NCI-H69 (cell line): ENCODE measurements around the gene SPACA9.

Experiments
- DNase-seq: peaks from one replicate; lab custom pipeline; 2025; lab: John Stamatoyannopoulos, UW

SPACA9 gene

DNA sequence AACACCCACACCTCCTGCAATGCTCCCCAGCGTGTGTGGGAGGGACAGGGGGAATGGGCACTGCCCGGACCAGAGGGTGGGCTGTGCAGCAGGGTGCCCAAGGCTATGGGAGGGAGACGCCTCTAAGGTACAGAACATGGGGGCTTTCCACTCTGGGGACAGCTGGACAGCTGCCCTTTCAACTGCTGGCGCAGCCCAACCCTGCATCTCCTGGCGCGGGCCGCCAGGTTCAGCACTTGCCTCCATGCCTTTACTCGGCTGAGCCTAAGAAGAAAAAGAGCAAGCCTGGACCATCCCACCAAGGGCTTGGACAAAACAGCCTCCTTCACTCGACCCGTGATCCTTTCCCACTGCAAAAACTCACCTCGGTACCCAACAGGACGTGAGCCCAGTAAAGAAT lies 15.6 kb upstream of the SPACA9 start:
- no peak for DNase-seq

DNA sequence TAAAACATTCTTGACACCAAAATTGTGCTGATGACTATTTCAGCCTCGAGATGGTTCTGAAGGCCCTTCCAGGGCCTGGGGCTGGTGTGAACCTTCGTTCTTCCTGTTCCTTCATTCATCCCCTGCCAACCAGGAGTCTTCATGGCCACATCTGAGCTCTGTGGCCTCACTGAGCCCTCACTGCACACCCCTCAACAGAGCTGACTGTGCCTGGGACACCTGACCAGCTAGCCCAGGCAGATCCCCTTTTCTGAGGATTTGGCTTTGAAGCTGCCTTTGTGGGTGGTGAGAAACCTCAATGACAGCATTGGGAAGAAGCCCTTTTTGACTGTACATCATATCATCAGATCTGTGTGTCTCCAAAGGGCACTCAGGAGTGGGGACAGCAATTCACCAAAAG lies 14.4 kb upstream of the SPACA9 start:
- DNase-seq: no peak

GRCh38 chr9:132864691-132865090 lies 14.0 kb upstream of the SPACA9 start:
- DNase-seq: no peak

DNA sequence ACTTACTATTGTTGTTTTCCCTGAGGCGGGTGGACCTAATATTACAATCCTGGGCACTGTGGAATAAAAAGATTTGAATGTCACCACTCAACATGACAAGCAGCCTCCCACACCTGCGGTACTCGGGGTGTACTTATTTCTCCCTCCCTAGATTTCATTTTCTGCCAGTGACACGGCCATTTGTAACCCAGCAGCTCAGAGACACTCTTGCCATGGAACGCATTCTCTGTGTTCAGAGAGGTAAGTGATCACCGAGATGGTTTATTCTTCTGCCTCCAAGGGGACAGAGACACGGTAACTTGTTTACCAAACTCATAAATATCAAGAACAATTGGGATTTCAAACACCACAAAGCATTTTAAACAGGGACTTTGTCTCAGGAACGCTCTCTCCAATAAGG lies 11.8 kb upstream of the SPACA9 start:
- DNase-seq: no peak

DNA sequence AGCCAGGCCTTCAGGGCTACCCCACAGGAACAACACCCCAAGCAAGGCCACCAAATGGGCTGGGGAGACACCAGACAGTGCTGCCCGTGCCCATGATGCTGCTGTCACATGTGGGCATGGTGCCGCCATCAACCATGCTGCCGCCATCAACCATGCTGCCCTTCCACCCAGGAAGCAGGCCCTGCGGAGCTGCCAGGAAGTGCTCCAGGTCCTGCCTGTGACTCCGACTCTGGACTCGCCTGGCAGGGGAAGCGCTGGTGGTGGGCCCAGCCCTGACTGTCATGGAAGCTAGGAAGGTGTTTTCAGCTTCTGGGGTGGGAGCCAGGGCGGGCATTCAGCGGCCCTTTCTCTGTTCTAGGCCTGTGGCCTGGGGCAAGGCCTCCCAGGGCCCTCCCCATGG lies 9.4 kb upstream of the SPACA9 start:
- DNase-seq: no peak

GRCh38 chr9:132873403-132873802 lies 5.3 kb upstream of the SPACA9 start:
- no peak for DNase-seq

DNA sequence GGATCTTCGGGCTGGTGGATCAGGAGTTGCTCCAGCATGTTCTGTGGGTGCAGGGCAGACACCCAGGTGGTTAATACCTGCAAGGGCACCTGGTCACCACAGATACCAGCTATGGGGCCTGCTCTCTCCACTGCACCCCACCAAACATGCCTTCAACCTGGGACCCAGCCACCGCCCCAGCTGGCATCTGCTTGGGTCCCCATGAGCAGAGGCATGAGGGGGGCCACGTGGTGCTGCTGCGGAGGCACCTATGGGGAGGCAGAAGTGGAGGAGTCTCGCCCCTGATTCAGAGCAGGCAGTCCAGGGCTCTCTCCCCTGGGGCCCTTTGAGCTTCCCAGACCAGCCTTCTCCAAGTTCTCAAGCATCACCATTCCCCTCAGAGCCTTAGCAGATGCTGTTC lies 3.5 kb upstream of the SPACA9 start:
- DNase-seq: no peak

GRCh38 chr9:132876849-132877248 lies 1.8 kb upstream of the SPACA9 start:
- DNase-seq: no peak

- DNase-seq: no peak
These were observed 1.3 kb upstream of the SPACA9 start for GRCh38 chr9:132877458-132877823.

DNA sequence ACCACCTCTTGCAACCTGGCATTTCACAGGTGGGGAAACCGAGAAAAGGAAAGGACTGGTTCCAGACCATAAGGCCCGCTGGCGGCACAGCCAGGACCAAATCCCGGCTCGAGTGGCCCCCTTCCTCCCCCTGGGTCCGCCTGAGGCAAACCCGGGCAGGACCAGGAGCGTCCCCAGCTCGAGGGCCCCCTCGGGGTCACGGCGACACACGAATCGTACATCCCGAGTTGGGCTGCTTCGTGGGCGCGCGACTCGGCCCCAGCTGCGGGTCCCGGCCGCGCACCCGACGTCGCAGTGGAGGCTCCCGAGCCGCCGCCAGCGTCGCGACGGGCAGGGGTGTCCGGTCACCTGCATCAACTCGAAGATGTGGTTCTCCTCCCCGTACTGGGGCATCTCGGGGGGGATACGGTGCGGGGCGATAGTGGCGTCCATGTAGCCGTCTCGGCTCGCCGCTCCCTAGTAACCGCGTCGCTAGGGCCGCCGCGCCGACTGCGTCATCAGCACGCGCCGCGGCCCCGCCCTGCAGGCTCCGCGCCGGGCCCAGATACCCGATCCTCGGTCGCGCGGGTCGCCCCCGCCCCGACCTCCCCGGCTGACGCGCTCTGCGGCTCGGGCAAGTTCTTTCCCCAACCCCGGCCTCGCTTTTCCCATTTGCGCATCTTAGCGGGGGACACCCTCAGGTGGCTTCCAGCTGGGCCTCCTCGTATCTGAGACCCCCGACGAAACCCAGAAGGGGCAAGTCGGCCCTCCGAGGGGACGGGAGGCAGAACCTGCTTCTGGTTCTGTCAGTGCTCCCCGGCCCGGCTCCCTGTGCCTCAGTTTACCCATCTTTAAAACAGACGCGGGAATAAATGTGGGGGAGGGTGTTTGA lies 639 bp upstream of the SPACA9 start, which contains the start of gene AK8:
Gene AK8 (minus strand): TSS at position 461 of the 871 bp plus-strand sequence. CDS start 29 bp downstream, at position 432.
- DNase-seq: peak; percentile 92

DNA sequence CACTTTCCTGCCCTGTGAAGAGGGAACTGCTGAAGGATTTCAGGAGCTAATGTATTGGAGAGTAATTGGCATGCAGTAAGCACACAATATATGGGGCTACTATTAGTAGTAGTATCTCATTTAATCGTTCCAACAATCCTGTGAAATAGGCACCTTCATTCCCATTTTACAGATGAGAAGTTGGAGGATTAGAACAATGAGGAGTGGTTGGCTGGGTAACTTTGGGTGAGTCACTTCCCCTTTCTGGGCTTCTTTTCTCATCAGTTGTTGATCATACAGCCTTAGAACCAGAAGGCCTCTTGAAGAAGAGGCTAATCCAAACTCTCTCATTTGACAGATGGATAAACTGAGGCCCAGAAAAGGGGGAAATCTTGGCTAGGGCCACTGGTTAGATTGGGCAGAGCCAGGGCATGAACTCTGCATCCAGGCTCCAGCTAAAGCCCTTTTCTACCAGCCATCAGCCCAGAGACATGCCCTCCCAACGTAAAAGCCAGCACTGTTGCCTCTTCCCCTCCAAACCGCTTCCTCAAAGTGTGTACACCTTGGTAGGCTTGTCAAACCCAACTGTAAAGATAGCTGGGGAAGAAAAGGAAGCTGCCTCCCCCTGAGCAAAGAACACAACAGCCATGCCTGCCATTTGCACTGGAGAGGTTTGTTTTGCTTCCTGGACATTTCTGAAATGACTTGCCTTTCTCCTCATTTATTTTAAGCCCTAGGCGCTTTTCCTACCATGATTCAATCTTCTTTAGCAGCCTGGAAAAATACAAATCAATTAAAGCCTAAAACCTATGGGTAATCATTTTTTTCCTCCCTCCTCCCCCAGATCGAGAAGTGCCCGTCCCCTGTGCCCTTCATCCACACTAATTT lies 992 bp downstream of the SPACA9 start:
- no peak for DNase-seq

DNA sequence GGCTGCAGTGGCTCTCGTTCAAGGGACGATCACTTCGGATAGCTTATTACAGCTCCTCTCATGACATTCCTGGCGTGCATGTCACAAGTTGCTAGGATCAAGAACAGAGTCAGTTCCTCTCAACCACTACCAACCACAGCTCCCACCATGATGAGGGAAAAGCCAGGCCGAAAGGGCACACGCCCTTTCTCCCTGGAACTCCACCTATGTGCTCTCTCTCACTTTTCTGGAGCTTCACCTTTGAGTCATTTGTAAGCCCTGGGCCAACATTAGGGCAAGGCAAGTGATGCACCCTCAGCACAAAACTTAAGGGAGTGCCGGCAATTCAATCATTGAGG lies 1.6 kb downstream of the SPACA9 start:
- DNase-seq: no peak

GRCh38 chr9:132881826-132882225 lies 3.1 kb downstream of the SPACA9 start:
- DNase-seq: no peak

DNA sequence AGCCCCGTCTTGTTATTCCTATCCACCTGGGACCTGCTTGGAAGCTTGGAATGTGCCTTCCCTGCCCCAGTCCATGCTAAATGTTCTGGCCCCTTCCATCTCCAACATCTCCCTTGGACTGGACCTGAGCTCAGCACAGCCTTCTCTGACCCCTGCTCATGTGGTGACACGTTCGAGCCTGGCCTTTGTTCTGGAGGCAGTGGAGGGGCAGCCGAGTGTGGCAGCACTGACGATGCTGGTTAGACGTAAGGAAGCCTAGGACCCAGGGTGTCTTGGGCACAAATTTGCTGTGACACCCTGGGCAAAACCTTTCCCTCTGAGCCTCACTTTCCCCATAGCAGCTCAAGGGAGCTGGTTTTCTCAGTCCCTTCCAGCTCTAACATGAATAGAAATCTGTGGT lies 3.9 kb downstream of the SPACA9 start:
- DNase-seq: no peak

- DNase-seq: no peak
These were observed 4.9 kb downstream of the SPACA9 start for GRCh38 chr9:132883349-132884294.

GRCh38 chr9:132885720-132886333 lies 7.1 kb downstream of the SPACA9 start:
- DNase-seq: no peak

DNA sequence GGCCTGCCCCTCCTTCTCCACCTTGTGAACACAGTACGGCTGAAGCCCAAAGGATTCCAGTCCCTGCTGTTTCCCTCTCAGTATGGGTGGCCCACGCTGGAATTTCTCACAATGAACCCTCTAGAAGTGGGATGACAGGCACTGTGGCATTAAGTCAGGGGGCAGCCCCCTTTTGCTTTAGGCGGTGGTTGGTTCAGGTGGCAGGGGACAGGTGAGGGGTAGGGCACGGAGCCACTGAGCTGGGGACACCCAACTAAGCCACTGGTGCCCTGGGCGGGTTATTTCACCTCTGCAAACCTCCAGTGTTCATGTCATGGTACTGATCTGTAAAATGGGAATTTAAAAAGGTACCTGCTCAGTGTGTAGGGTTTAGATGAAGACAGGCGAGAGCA lies 7.6 kb downstream of the SPACA9 start:
- DNase-seq: no peak

GRCh38 chr9:132887181-132888120 lies 8.8 kb downstream of the SPACA9 start:
- DNase-seq: no peak

DNA sequence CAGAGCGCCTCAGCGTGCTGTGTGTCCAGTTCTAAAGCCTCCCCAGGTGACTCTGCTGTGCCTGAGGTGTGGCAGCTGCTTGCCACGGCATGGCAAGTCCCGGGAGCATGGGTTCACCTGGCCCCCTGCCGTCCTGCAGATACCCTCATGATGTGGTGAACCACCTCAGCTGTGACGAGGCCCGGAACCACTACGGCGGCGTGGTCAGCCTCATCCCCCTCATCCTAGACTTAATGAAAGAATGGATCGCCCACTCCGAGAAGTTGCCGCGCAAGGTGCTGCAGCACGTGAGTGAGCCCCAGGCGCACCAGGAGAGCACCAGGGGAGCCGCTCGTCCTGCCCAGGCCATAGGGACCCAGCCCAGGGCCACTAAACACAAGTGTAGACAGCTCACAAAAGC lies 9.5 kb downstream of the SPACA9 start:
- no peak for DNase-seq

DNA sequence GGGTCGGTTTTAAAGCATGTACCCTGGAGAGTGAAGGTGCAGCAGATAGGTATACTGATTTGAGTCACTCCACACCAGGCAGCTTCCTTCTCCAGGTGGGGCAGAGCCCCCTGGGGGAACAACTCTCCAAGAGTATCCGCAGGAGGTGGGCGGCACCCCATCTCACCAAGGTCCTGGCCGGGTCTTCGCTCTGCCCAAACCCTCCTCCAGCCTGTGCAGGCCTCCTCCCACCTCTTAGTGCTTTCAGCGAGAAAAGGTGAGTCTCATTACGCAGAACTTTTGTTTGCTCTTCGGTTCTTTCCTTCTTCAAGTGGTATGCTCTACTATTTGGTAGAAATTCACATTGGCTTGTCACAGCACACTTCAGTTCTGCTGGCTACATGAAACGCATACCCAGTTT lies 13.7 kb downstream of the SPACA9 start:
- DNase-seq: no peak

DNA sequence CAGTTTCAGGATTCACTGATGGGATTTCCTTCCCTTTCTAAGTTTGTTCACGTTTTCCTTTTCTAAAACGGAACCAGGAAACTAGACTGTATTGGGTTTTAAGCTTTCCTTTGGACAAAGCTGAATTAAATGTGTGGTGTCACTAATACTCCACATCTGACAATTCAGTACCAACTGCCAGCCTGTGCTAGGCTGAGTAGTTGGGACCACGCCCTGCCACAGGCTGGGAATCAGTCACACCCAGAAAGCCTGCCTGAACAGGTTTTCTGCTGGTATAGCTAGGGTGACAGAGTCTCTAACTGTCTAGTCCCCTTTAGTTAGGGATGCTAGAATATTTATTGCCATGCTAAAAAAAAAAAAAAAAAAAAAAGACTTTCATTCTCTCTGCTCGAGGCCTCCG lies 15.6 kb downstream of the SPACA9 start:
- DNase-seq: no peak
